GM12891 (cell line): Measurements from ENCODE around the gene NKAIN4.

Source experiments
- DNase-seq: peaks from one replicate; pipeline ENCODE4 v3.0.0; 2011; ENCODE audit warnings: low spot score; ENCODE audit not compliant: insufficient read length
- FAIRE-seq: peaks from 2 replicates; lab custom pipeline; 2011; peaks lifted over from hg19 to GRCh38; lab: Jason Lieb, UNC
- PAX5 ChIP-seq: IDR thresholded peaks from 2 replicates; pipeline ENCODE4 v1.6.1; 2011; ENCODE audit warnings: low read length, moderate library complexity, mild to moderate bottlenecking; ENCODE audit not compliant: insufficient read depth, severe bottlenecking
- POLR2A ChIP-seq: IDR thresholded peaks from 2 replicates; pipeline ENCODE4 v1.6.1; 2011; ENCODE audit warnings: low read depth, low read length, control low read depth
- POLR2AphosphoS5 ChIP-seq: IDR thresholded peaks from 2 replicates; pipeline ENCODE4 v1.6.1; 2011; ENCODE audit warnings: low read depth, low read length, control low read depth
- POU2F2 ChIP-seq: IDR thresholded peaks from 2 replicates; pipeline ENCODE4 v1.6.1; 2011; ENCODE audit warnings: low read depth, mild to moderate bottlenecking, control low read depth, low read length, moderate library complexity
- SPI1 ChIP-seq: IDR thresholded peaks from 2 replicates; pipeline ENCODE4 v1.6.1; 2011; ENCODE audit warnings: low read depth, low read length, control low read depth
- TAF1 ChIP-seq: IDR thresholded peaks from 2 replicates; pipeline ENCODE4 v1.6.1; 2011; ENCODE audit warnings: low read depth, low read length, control low read depth

NKAIN4 gene

GRCh38 chr20:63232235-63233060, 21.8 kb downstream of the NKAIN4 start:
- no peak for DNase-seq
- FAIRE-seq: no peak

GRCh38 chr20:63230800-63231268, 23.4 kb downstream of the NKAIN4 start:
- TF ChIP-seq POLR2AphosphoS5 (no peak), POU2F2 (no peak), PAX5 (no peak), POLR2A (no peak), TAF1 (no peak), SPI1 (no peak)
- FAIRE-seq: no peak
- no peak for DNase-seq

More at GRCh38 chr20:63232235-63233060, 21.8 kb downstream of the NKAIN4 start:
- TF ChIP-seq SPI1: no peak
- no peak for TF ChIP-seq POLR2AphosphoS5
- no peak for TF ChIP-seq POU2F2
- no peak for TF ChIP-seq PAX5
- no peak for TF ChIP-seq POLR2A
- no peak for TF ChIP-seq TAF1

GRCh38 chr20:63228806-63229205, 25.5 kb downstream of the NKAIN4 start:
- FAIRE-seq: no peak
- DNase-seq: no peak
- TF ChIP-seq SPI1: no peak
- TF ChIP-seq POLR2AphosphoS5: no peak
- TF ChIP-seq PAX5: no peak
- TF ChIP-seq TAF1: no peak
- TF ChIP-seq POLR2A: no peak
- no peak for TF ChIP-seq POU2F2

- no peak for FAIRE-seq
- no peak for TF ChIP-seq SPI1
- TF ChIP-seq POLR2AphosphoS5: no peak
- TF ChIP-seq PAX5: no peak
- no peak for TF ChIP-seq POU2F2
- no peak for TF ChIP-seq TAF1
- no peak for TF ChIP-seq POLR2A
- no peak for DNase-seq
Measured at GRCh38 chr20:63227260-63227659, 27.0 kb downstream of the NKAIN4 start.

- TF ChIP-seq PAX5: no peak
- FAIRE-seq: no peak
- no peak for DNase-seq
Measured at GRCh38 chr20:63226042-63226943, 28.0 kb downstream of the NKAIN4 start.

- no peak for TF ChIP-seq POU2F2
- no peak for TF ChIP-seq SPI1
- TF ChIP-seq PAX5: no peak
- no peak for TF ChIP-seq TAF1
- no peak for TF ChIP-seq POLR2AphosphoS5
- TF ChIP-seq POLR2A: no peak
- no peak for DNase-seq
- FAIRE-seq: no peak
Measured at GRCh38 chr20:63225082-63225454, 29.2 kb downstream of the NKAIN4 start.

GRCh38 chr20:63224412-63225081, 29.7 kb downstream of the NKAIN4 start:
- no peak for FAIRE-seq
- TF ChIP-seq PAX5 (no peak), SPI1 (no peak), TAF1 (no peak), POLR2A (no peak), POU2F2 (no peak), POLR2AphosphoS5 (no peak)
- DNase-seq: no peak

- FAIRE-seq: no peak
- TF ChIP-seq POLR2A (no peak), SPI1 (no peak), PAX5 (no peak), POLR2AphosphoS5 (no peak), POU2F2 (no peak), TAF1 (no peak)
- DNase-seq: no peak
Measured at GRCh38 chr20:63223826-63224207, 30.4 kb downstream of the NKAIN4 start.
